B cell (primary cell): ENCODE measurements around the gene PLBD1. TPM values are rescaled to one million over a fixed set of nuclear protein-coding genes. Genes with fewer than 3 reads are reported as not detected.

ENCODE experiments used
- ATAC-seq: fragments of 200-7000 bp; cut with Tn5 transposase; one replicate; pipeline ENCODE4 v1.10.0; 2021; ENCODE audit warnings: low read depth, mild to moderate bottlenecking, moderate number of reproducible peaks, moderate library complexity
- CTCF ChIA-PET: fragments of 350-600 bp; sonication (Branson Sonifier 250); formaldehyde crosslinking; loops from one replicate; lab custom pipeline; 2021; ENCODE audit warnings: antibody characterized with exemption, inconsistent platforms; lab: Charles Lee
- POLR2A ChIA-PET: fragments of 350-600 bp; sonication (Branson Sonifier 250); formaldehyde crosslinking; loops from one replicate; lab custom pipeline; 2021; ENCODE audit warnings: antibody characterized with exemption; lab: Charles Lee
- DNase-seq: peaks from one replicate; pipeline ENCODE4 v3.0.0; 2013
- H2AFZ ChIP-seq: 2 replicates; pipeline ENCODE4 v1.6.1; 2012; ENCODE audit warnings: mild to moderate bottlenecking, low read depth, low read length; ENCODE audit not compliant: insufficient read depth, poor library complexity, severe bottlenecking
- H3K27ac ChIP-seq, 2 donors: 1 replicate in 1 of 2; 2 replicates in 1 of 2; pipeline ENCODE4 v1.5.1; 2012 to 2013; ENCODE audit warnings: low read length in 2 of 2, mild to moderate bottlenecking in 2 of 2, moderate library complexity in 1 of 2
- H3K27me3 ChIP-seq, 4 experiments: fragments of 200-600 bp in 1 of 4; sonication (generic) in 1 of 4; replicated peaks in 1 of 4; 1 replicate in 2 of 4; 2 replicates in 2 of 4; pipeline versions ENCODE4 v1.6.1 to v1.7.0; 2013 to 2016; ENCODE audit warnings: low read length in 3 of 4, mild to moderate bottlenecking in 2 of 4, mixed read lengths in 1 of 4, moderate library complexity in 1 of 4; ENCODE audit not compliant: insufficient read depth in 4 of 4, control insufficient read depth in 3 of 4; ENCODE audit errors: control extremely low read depth in 1 of 4
- H3K36me3 ChIP-seq, 2 experiments: replicated peaks in 1 of 2; 1 replicate in 1 of 2; 2 replicates in 1 of 2; pipeline versions ENCODE4 v1.6.1 to v1.7.1; 2013; ENCODE audit warnings: low read length in 1 of 2; ENCODE audit not compliant: insufficient read depth in 2 of 2, control insufficient read depth in 1 of 2; ENCODE audit errors: control extremely low read depth in 1 of 2, extremely low read depth in 1 of 2
- H3K4me1 ChIP-seq, 2 donors: fragments of 200-600 bp in 1 of 2; sonication (generic) in 1 of 2; 1 replicate in 1 of 2; 2 replicates in 1 of 2; pipeline versions ENCODE4 v1.5.1 to v1.6.1; 2013 to 2017; ENCODE audit warnings: low read length in 2 of 2; ENCODE audit not compliant: control insufficient read depth in 2 of 2, insufficient read depth in 2 of 2
- H3K4me2 ChIP-seq: replicated peaks from 2 replicates; pipeline ENCODE3; 2012; ENCODE audit warnings: mild to moderate bottlenecking, low read depth, low read length; ENCODE audit not compliant: poor library complexity, severe bottlenecking
- H3K4me3 ChIP-seq, 5 experiments: fragments of 200-600 bp in 1 of 5; sonication (generic) in 1 of 5; 1 replicate in 3 of 5; 2 replicates in 2 of 5; pipeline versions ENCODE4 v1.5.1 to v1.7.0; 2011 to 2016; ENCODE audit warnings: low read length in 4 of 5, mild to moderate bottlenecking in 4 of 5, low read depth in 2 of 5, control low read depth in 1 of 5, moderate library complexity in 1 of 5; ENCODE audit not compliant: insufficient read depth in 1 of 5; ENCODE audit errors: control extremely low read depth in 1 of 5, extremely low read depth in 1 of 5
- H3K79me2 ChIP-seq: fragments of 200-600 bp; sonication (generic); one replicate; pipeline ENCODE4 v1.6.0; 2016; ENCODE audit warnings: low read length; ENCODE audit not compliant: control insufficient read depth, insufficient read depth
- H3K9ac ChIP-seq: fragments of 200-600 bp; sonication (generic); 2 replicates; pipeline ENCODE4 v1.6.1; 2017; ENCODE audit warnings: mild to moderate bottlenecking, low read length, moderate library complexity
- H3K9me3 ChIP-seq, 3 donors: one replicate each; pipeline versions ENCODE4 v1.6.1 to v1.7.1; 2013; ENCODE audit warnings: low read length in 2 of 3; ENCODE audit not compliant: control insufficient read depth in 2 of 3, insufficient read depth in 1 of 3; ENCODE audit errors: control extremely low read depth in 1 of 3
- H4K20me1 ChIP-seq: 2 replicates; pipeline ENCODE4 v1.6.0; 2012; ENCODE audit warnings: mild to moderate bottlenecking, low read length; ENCODE audit not compliant: insufficient read depth, control insufficient read depth, poor library complexity, severe bottlenecking
- H3K27ac Mint-ChIP-seq: one replicate; pipeline ENCODE4 v1.8.0; 2021; ENCODE audit warnings: mixed read lengths
- H3K27me3 Mint-ChIP-seq: one replicate; pipeline ENCODE4 v1.8.0; 2021; ENCODE audit warnings: mixed read lengths
- H3K4me1 Mint-ChIP-seq: one replicate; pipeline ENCODE4 v1.8.0; 2021; ENCODE audit warnings: mixed read lengths
- H3K4me3 Mint-ChIP-seq: one replicate; pipeline ENCODE4 v1.8.0; 2021; ENCODE audit warnings: mixed read lengths
- H3K9me3 Mint-ChIP-seq: one replicate; pipeline ENCODE4 v1.8.0; 2022; ENCODE audit warnings: mixed read lengths; ENCODE audit not compliant: insufficient read depth
- CTCF ChIP-seq: fragments of 200-600 bp; IDR thresholded peaks from one replicate; pipeline ENCODE4 v1.8.0; 2022; ENCODE audit warnings: antibody characterized with exemption, mild to moderate bottlenecking
- EZH2 ChIP-seq: IDR thresholded peaks from 2 replicates; pipeline ENCODE4 v1.6.1; 2012; ENCODE audit warnings: borderline replicate concordance, low read depth, mild to moderate bottlenecking, moderate library complexity, low read length; ENCODE audit not compliant: insufficient read depth, poor library complexity, severe bottlenecking
- WGBS: methylation state at CpG from one replicate; pipeline ENCODE4 v1.1.5; 2013; ENCODE audit warnings: missing lambda C conversion rate; ENCODE audit not compliant: insufficient coverage; 5-methylcytosine and 5-hydroxymethylcytosine counted together
- intact Hi-C: fragments of 100-400 bp; cut with micrococcal nuclease; formaldehyde crosslinking; loops from one replicate; pipeline ENCODE4 v1.10.0; 2022
- polyA plus RNA-seq: library from polyadenylated mRNA; depleted of rRNA; stranded (reverse); fragments of >200 nt; gene quantifications from 2 replicates; pipeline ENCODE4 v1.2.3, GENCODE V29; 2012
- total RNA-seq, 2 donors: library from RNA; stranded (reverse); fragments of 120-200 nt in 1 of 2; gene quantifications; 1 replicate in 1 of 2; 2 replicates in 1 of 2; pipeline versions ENCODE4 v1.2.3 to v1.2.4, GENCODE V29; 2013 to 2022

Gene PLBD1
- total and polyA plus RNA-seq, 2 donors (not counting 1 experiment from before 2014, with no cell fraction given) = 1.1 to 1.6 TPM

DNA sequence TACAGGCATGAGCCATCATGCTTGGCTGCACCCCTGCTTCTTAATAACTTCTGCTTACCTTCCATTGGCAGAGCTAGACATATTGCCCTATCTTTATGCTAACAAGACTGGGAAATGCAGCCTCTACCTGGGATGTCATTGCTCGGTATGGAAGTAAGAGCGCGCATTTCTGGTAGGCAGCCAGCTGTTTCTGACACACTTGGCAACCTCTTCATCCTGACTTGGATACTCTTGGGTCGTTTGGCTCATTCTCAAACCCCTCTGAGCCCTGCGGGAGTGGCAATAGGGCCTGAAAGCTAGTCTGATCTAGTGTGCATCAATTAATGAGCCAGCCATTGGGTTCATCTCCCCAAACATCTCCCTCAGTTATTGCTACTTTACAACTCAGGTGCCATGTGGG is 5.4 kb upstream of the PLBD1 start:
- 88% methylated on average over 4 of the region's 5 CpGs for WGBS
- H3K9ac ChIP-seq = no peak overlapping the region
- H3K36me3 ChIP-seq = no peaks in the 10 kb centered on the region
- Mint-ChIP-seq H3K4me3 (no peak overlapping the region), H3K27ac (no peak overlapping the region), H3K4me1 (peaks cover 22% of the 10 kb centered on the region), H3K27me3 (peaks cover 10% of the 10 kb centered on the region), H3K9me3 (no peaks in the 10 kb centered on the region)
- intact Hi-C loops = loop anchor here (2.0 to 5.0 kb wide), 2 partner anchors 89 to 144 kb away; no protein-coding TSS in a partner anchor
- ATAC-seq (no peak), DNase-seq (no peak)
- ChIA-PET POLR2A (no interaction called here), CTCF (interaction anchor here (0.8 to 5.5 kb wide), 9 partner anchors 41 to 387 kb away, joined by 3 to 31 read pairs (median 7); no protein-coding TSS in a partner anchor)
- peaks cover 0 to 3% (median 1%) of the 10 kb centered on the region in 3 donors for H3K9me3 ChIP-seq
- H3K4me2 ChIP-seq = no peak overlapping the region
- no peaks in the 10 kb centered on the region for H3K79me2 ChIP-seq
- H3K4me1 ChIP-seq = peaks cover 7 to 14% of the 10 kb centered on the region in 2 donors
- TF ChIP-seq EZH2 = no peak
- no peak for TF ChIP-seq CTCF
- no peak overlapping the region for H3K4me3 ChIP-seq
- H4K20me1 ChIP-seq = no peaks in the 10 kb centered on the region
- H3K27me3 ChIP-seq = peaks cover 0 to 9% (median 2%) of the 10 kb centered on the region in 4 experiments
- H2AFZ ChIP-seq = no peak overlapping the region
- no peak overlapping the region for H3K27ac ChIP-seq

GRCh38 chr12:14572401-14572800 is 4.7 kb upstream of the PLBD1 start:
- no CpG with 5 or more reads among the region's 4 CpGs for WGBS
- ChIA-PET CTCF (interaction anchor here (0.6 to 5.5 kb wide), 10 partner anchors 41 to 334 kb away, joined by 3 to 31 read pairs (median 6); no protein-coding TSS in a partner anchor), POLR2A (no interaction called here)
- no peaks in the 10 kb centered on the region for H3K9me3 Mint-ChIP-seq
- TF ChIP-seq CTCF (no peak), EZH2 (no peak)
- Histone ChIP-seq H3K9me3 (peaks cover 0 to 8% (median 1%) of the 10 kb centered on the region in 3 donors), H3K36me3 (no peaks in the 10 kb centered on the region), H3K4me2 (no peak overlapping the region), H3K9ac (no peak overlapping the region), H3K27ac (no peak overlapping the region), H3K27me3 (peaks cover 0 to 15% (median 3%) of the 10 kb centered on the region in 4 experiments), H3K79me2 (no peaks in the 10 kb centered on the region), H3K4me3 (no peak overlapping the region), H3K4me1 (peaks cover 11 to 13% of the 10 kb centered on the region in 2 donors), H2AFZ (no peak overlapping the region), H4K20me1 (no peaks in the 10 kb centered on the region)
- no peak overlapping the region for H3K27ac Mint-ChIP-seq
- no peak overlapping the region for H3K4me3 Mint-ChIP-seq
- no peak for ATAC-seq
- peak; percentile 15 for DNase-seq
- peaks cover 20% of the 10 kb centered on the region for H3K4me1 Mint-ChIP-seq
- intact Hi-C loops = loop anchor here (2.0 to 5.0 kb wide), 2 partner anchors 90 to 144 kb away; no protein-coding TSS in a partner anchor
- peaks cover 12% of the 10 kb centered on the region for H3K27me3 Mint-ChIP-seq
